Panc1 (cell line): Measurements from ENCODE around the gene FYTTD1. TPM values are rescaled to one million over a fixed set of nuclear protein-coding genes. Genes with fewer than 3 reads are reported as not detected.
A peak's percentile ranks its signal among the peaks of the same experiment; 100 is the strongest.

Experiments used
- ATAC-seq: fragments of 200-7000 bp; cut with Tn5 transposase; 2 replicates; pipeline ENCODE4 v1.9.1; 2020; ENCODE audit warnings: mild to moderate bottlenecking, moderate library complexity
- BruUV-seq: library from RNA; stranded (reverse); fragments of 400-500 nt; replicated peaks from 2 replicates; lab custom pipeline; 2021; lab: Mats Ljungman, UMichigan
- CTCF ChIA-PET: fragments of 300-600 bp; sonication (Branson Sonifier 250); formaldehyde crosslinking; loops from one replicate; lab custom pipeline; 2022; ENCODE audit warnings: antibody characterized with exemption; lab: Charles Lee
- POLR2A ChIA-PET: fragments of 300-600 bp; sonication (Branson Sonifier 250); formaldehyde crosslinking; loops from one replicate; lab custom pipeline; 2022; ENCODE audit warnings: antibody characterized with exemption; lab: Charles Lee
- DNase-seq: peaks from one replicate; pipeline ENCODE4 v3.0.0-alpha.2; 2010; ENCODE audit warnings: low read depth, low spot score
- H3K27ac ChIP-seq: 2 replicates; pipeline ENCODE4 v1.5.1; 2011; ENCODE audit warnings: mild to moderate bottlenecking, low read length, inconsistent platforms
- H3K27me3 ChIP-seq: fragments of 200-500 bp; sonication (Bioruptor generic); 2 replicates; pipeline ENCODE4 v1.6.0; 2014; ENCODE audit warnings: low read length, inconsistent platforms; ENCODE audit not compliant: control insufficient read depth, insufficient read depth
- H3K36me3 ChIP-seq: fragments of 200-500 bp; sonication (Bioruptor generic); 2 replicates; pipeline ENCODE4 v1.5.1; 2014; ENCODE audit warnings: inconsistent platforms, mild to moderate bottlenecking, low read length, moderate library complexity; ENCODE audit not compliant: control insufficient read depth, insufficient read depth
- H3K4me1 ChIP-seq: 2 replicates; pipeline ENCODE4 v1.5.1; 2011; ENCODE audit warnings: inconsistent platforms, mild to moderate bottlenecking, low read length, moderate library complexity; ENCODE audit not compliant: control insufficient read depth, insufficient read depth
- H3K4me3 ChIP-seq, 2 experiments: 2 replicates each; pipeline ENCODE4 v1.5.1; 2011 to 2012; ENCODE audit warnings: low read depth in 2 of 2, low read length in 2 of 2, mild to moderate bottlenecking in 2 of 2, inconsistent platforms in 1 of 2, moderate library complexity in 1 of 2
- H3K9me3 ChIP-seq: fragments of 200-500 bp; sonication (Bioruptor generic); 2 replicates; pipeline ENCODE4 v1.5.1; 2014; ENCODE audit warnings: low read depth, mild to moderate bottlenecking, inconsistent platforms, low read length, moderate library complexity; ENCODE audit not compliant: control insufficient read depth, insufficient read depth
- CTCF ChIP-seq: fragments of 450-650 bp; IDR thresholded peaks from 2 replicates; pipeline ENCODE4 v1.5.1; 2017; ENCODE audit warnings: mild to moderate bottlenecking
- POLR2AphosphoS5 ChIP-seq: IDR thresholded peaks from 2 replicates; pipeline ENCODE4 v1.6.1; 2012; ENCODE audit warnings: mild to moderate bottlenecking, low read depth, low read length, moderate library complexity
- REST ChIP-seq, 2 experiments: IDR thresholded peaks; 2 replicates each; pipeline ENCODE4 v1.6.1; 2011 to 2012; ENCODE audit warnings: low read depth in 2 of 2, control low read depth in 1 of 2, low read length in 1 of 2, mild to moderate bottlenecking in 1 of 2, moderate library complexity in 1 of 2; ENCODE audit not compliant: insufficient read depth in 1 of 2
- SIN3A ChIP-seq: IDR thresholded peaks from 2 replicates; pipeline ENCODE4 v1.6.1; 2012; ENCODE audit warnings: low read depth, mild to moderate bottlenecking, low read length, moderate library complexity, borderline replicate concordance; ENCODE audit not compliant: insufficient read depth
- TCF7L2 ChIP-seq: IDR thresholded peaks from 2 replicates; pipeline ENCODE4 v1.6.1; 2011; ENCODE audit warnings: mild to moderate bottlenecking, low read depth, low read length, inconsistent platforms
- in situ Hi-C: cut with HindIII; loops from 2 replicates; pipeline ENCODE4 v1.10.0; 2016; ENCODE audit warnings: low sequenced_read_pairs, low pct_unique_long_range_greater_than_20kb
- intact Hi-C: fragments of 100-400 bp; cut with micrococcal nuclease; formaldehyde crosslinking; loops from one replicate; pipeline ENCODE4 v1.10.0; 2022; ENCODE audit not compliant: unreplicated experiment
- total RNA-seq: library from RNA; stranded (reverse); gene quantifications from one replicate; pipeline ENCODE4 v1.2.1, GENCODE V29; 2021; ENCODE audit not compliant: unreplicated experiment

FYTTD1 gene
- total RNA-seq, 1 experiment from 2014 or later, result 77.8 TPM

- Histone ChIP-seq H3K4me1 (peaks cover 13% of the 10 kb centered on the region; the same call in 1 of the 2 replicates), H3K4me3 (peak within 1 kb of the TSS; percentile 91 to 96), H3K36me3 (no peaks in the 10 kb centered on the region), H3K27ac (peak within 1 kb of the TSS; percentile 86), H3K9me3 (no peaks in the 10 kb centered on the region), H3K27me3 (no peaks in the 10 kb centered on the region)
- TF ChIP-seq CTCF, result no peak
- no peak for TF ChIP-seq TCF7L2
- peak; percentile 82; the same call in 1 of the 2 replicates for TF ChIP-seq SIN3A
- TF ChIP-seq REST (IDR thresholded peaks at IDR 0.05; ENCODE audit: insufficient read depth in 1 of 2, low read depth in 2 of 2, low read length in 1 of 2), result peak; percentile 42 to 60; a peak in 1 of 4 replicates
- TF ChIP-seq POLR2AphosphoS5, result peak; percentile 99
- ChIA-PET POLR2A (interaction anchor here (0.6 kb wide), 1 partner anchor 40 kb away, joined by 3 read pairs; no protein-coding TSS in a partner anchor), CTCF (no interaction called here)
- ATAC-seq (peak; percentile 93), DNase-seq (no peak)
- no TSS peak for BruUV-seq
- intact Hi-C loops, result no loop called here
- in situ Hi-C loops, result no loop called here
Observed at GRCh38 chr3:197791113-197791891, 41.6 kb downstream of the FYTTD1 start, which contains the start of gene LRCH3. Gene LRCH3 (plus strand): TSS chr3:197791254. CDS start chr3:197791279, 25 bp downstream.

- BruUV-seq, result TSS peak; percentile 63
- Histone ChIP-seq H3K27ac (peak overlapping the region; percentile 86), H3K9me3 (no peaks in the 10 kb centered on the region), H3K4me3 (peak overlapping the region; percentile 91 to 96), H3K4me1 (peaks cover 13% of the 10 kb centered on the region; the same call in 1 of the 2 replicates), H3K36me3 (no peaks in the 10 kb centered on the region), H3K27me3 (no peaks in the 10 kb centered on the region)
- DNase-seq (no peak), ATAC-seq (peak; percentile 47)
- ChIA-PET CTCF (no interaction called here), POLR2A (interaction anchor here (0.6 kb wide), 1 partner anchor 124 kb away, joined by 3 read pairs; no protein-coding TSS in a partner anchor)
- intact Hi-C loops, result no loop called here
- in situ Hi-C loops, result no loop called here
- TF ChIP-seq TCF7L2 (no peak), SIN3A (no peak), REST (IDR thresholded peaks at IDR 0.05; ENCODE audit: insufficient read depth in 1 of 2, low read depth in 2 of 2, low read length in 1 of 2) (no peak), POLR2AphosphoS5 (no peak), CTCF (no peak)
Observed at GRCh38 chr3:197791892-197792647, 42.4 kb downstream of the FYTTD1 start.
